GM12878 (cell line): ENCODE results near the gene MSL1. TPM values are rescaled to one million over a fixed set of nuclear protein-coding genes. Genes with fewer than 3 reads are reported as not detected.

Source experiments
- ATAC-seq: fragments of 200-7000 bp; cut with Tn5 transposase; 3 replicates; pipeline ENCODE4 v1.9.1; 2020; ENCODE audit warnings: mild to moderate bottlenecking, moderate library complexity
- BruUV-seq: library from RNA; stranded (reverse); fragments of 400-500 nt; replicated peaks from 2 replicates; lab custom pipeline; 2021; lab: Mats Ljungman, UMichigan
- CTCF ChIA-PET: fragments of 300-600 bp; sonication (Branson Sonifier 250); formaldehyde crosslinking; extraction: SDS; loops from one replicate; lab custom pipeline; 2021; ENCODE audit warnings: inconsistent platforms; lab: Yijun Ruan, JAX
- POLR2A ChIA-PET: fragments of 350-600 bp; formaldehyde crosslinking; extraction: SDS; loops from one replicate; lab custom pipeline; 2021; ENCODE audit warnings: inconsistent platforms; lab: Charles Lee
- RAD21 ChIA-PET: fragments of 300-600 bp; sonication (Branson Sonifier 250); formaldehyde crosslinking; loops from one replicate; lab custom pipeline; 2023; ENCODE audit warnings: antibody characterized with exemption; ENCODE audit not compliant: unreplicated experiment; lab: Charles Lee
- SMC1A ChIA-PET: fragments of 300-600 bp; sonication (Branson Sonifier 250); formaldehyde crosslinking; loops from one replicate; lab custom pipeline; 2023; ENCODE audit not compliant: unreplicated experiment, uncharacterized antibody; lab: Charles Lee
- DNase-seq: peaks from one replicate; pipeline ENCODE4 v3.0.0-alpha.2; 2011; ENCODE audit warnings: low read depth, low spot score
- FAIRE-seq: peaks from 3 replicates; lab custom pipeline; 2011; peaks lifted over from hg19 to GRCh38; lab: Jason Lieb, UNC
- H2AFZ ChIP-seq: 2 replicates; pipeline ENCODE4 v1.6.0; 2011; ENCODE audit warnings: low read depth, low read length, control low read depth; ENCODE audit not compliant: control insufficient read depth
- H3K27ac ChIP-seq: 2 replicates; pipeline ENCODE4 v1.5.1; 2011; ENCODE audit warnings: control low read depth; ENCODE audit not compliant: control insufficient read depth, insufficient read depth
- H3K27me3 ChIP-seq, 2 experiments: replicated peaks in 1 of 2; 2 replicates each; pipeline versions ENCODE4 v1.6.0 to v1.6.1; 2011; ENCODE audit warnings: low read length in 1 of 2; ENCODE audit not compliant: control insufficient read depth in 2 of 2, insufficient read depth in 2 of 2
- H3K36me3 ChIP-seq, 2 experiments: 2 replicates each; pipeline ENCODE4 v1.5.1; 2011; ENCODE audit warnings: low read length in 1 of 2; ENCODE audit not compliant: control insufficient read depth in 2 of 2, insufficient read depth in 2 of 2
- H3K4me1 ChIP-seq: 2 replicates; pipeline ENCODE4 v1.6.1; 2011; ENCODE audit warnings: mild to moderate bottlenecking, low read length, moderate library complexity, mixed read lengths; ENCODE audit not compliant: control insufficient read depth, insufficient read depth
- H3K4me2 ChIP-seq: 2 replicates; pipeline ENCODE4 v1.6.0; 2011; ENCODE audit warnings: control low read depth; ENCODE audit not compliant: control insufficient read depth, insufficient read depth
- H3K4me3 ChIP-seq: fragments of 200-600 bp; sonication (generic); 2 replicates; pipeline ENCODE4 v1.5.1; 2016
- H3K79me2 ChIP-seq: 2 replicates; pipeline ENCODE4 v1.6.0; 2011; ENCODE audit warnings: low read length; ENCODE audit not compliant: control insufficient read depth, insufficient read depth
- H3K9ac ChIP-seq: 2 replicates; pipeline ENCODE4 v1.8.0; 2011; ENCODE audit warnings: low read length, control low read depth, mixed read lengths; ENCODE audit not compliant: control insufficient read depth, insufficient read depth
- H3K9me3 ChIP-seq: replicated peaks from 3 replicates; pipeline ENCODE4 v1.5.1; 2011; ENCODE audit warnings: mild to moderate bottlenecking, low read length; ENCODE audit not compliant: control insufficient read depth, insufficient read depth
- H4K20me1 ChIP-seq: 2 replicates; pipeline ENCODE4 v1.6.0; 2011; ENCODE audit not compliant: control insufficient read depth, insufficient read depth
- ASH2L ChIP-seq: fragments of 300-600, 200-600 bp; sonication (generic); IDR thresholded peaks from 2 replicates; pipeline ENCODE4 v1.6.1; 2017; ENCODE audit warnings: low read depth, mild to moderate bottlenecking, borderline replicate concordance
- ATF7 ChIP-seq: fragments of 450-650 bp; IDR thresholded peaks from 2 replicates; pipeline ENCODE4 v1.6.1; 2016; ENCODE audit warnings: low read depth, mild to moderate bottlenecking
- GABPA ChIP-seq: IDR thresholded peaks from 2 replicates; pipeline ENCODE4 v1.6.1; 2014; ENCODE audit warnings: antibody characterized with exemption, low read depth, mild to moderate bottlenecking, inconsistent platforms
- IKZF2 ChIP-seq, 2 experiments: fragments of 450-650 bp; IDR thresholded peaks; 2 replicates each; pipeline ENCODE4 v1.6.1; 2017; ENCODE audit warnings: mild to moderate bottlenecking in 2 of 2, moderate library complexity in 2 of 2
- KLF5 ChIP-seq: fragments of 450-650 bp; IDR thresholded peaks from 2 replicates; pipeline ENCODE4 v1.6.1; 2014; ENCODE audit warnings: mild to moderate bottlenecking; ENCODE audit not compliant: partially characterized antibody
- POLR2A ChIP-seq: IDR thresholded peaks from 2 replicates; pipeline ENCODE4 v1.6.1; 2011; ENCODE audit warnings: low read depth, mild to moderate bottlenecking, low read length
- PRDM15 ChIP-seq: fragments of 450-650 bp; formaldehyde crosslinking; IDR thresholded peaks from 2 replicates; pipeline ENCODE4 v1.4.0; 2020; ENCODE audit warnings: mild to moderate bottlenecking, moderate library complexity
- RBBP5 ChIP-seq: fragments of 200-600 bp; sonication (generic); conservative IDR thresholded peaks from 2 replicates; pipeline ENCODE4 v1.6.1; 2016
- STAT1 ChIP-seq: fragments of 450-650 bp; conservative IDR thresholded peaks from 2 replicates; pipeline ENCODE4 v1.6.1; 2014; ENCODE audit warnings: antibody characterized with exemption, mild to moderate bottlenecking
- ZBTB40 ChIP-seq: fragments of 450-650 bp; IDR thresholded peaks from 2 replicates; pipeline ENCODE4 v1.6.1; 2016; ENCODE audit warnings: mild to moderate bottlenecking, moderate library complexity, borderline replicate concordance
- ZNF217 ChIP-seq: fragments of 450-650 bp; IDR thresholded peaks from 2 replicates; pipeline ENCODE4 v1.6.1; 2017; ENCODE audit warnings: antibody characterized with exemption, mild to moderate bottlenecking
- ZZZ3 ChIP-seq: IDR thresholded peaks from 2 replicates; pipeline ENCODE4 v1.6.1; 2011; ENCODE audit warnings: low read depth; ENCODE audit not compliant: control insufficient read depth, insufficient read length
- WGBS: methylation state at CpG from one replicate; pipeline ENCODE4 v1.1.6; 2016; ENCODE audit warnings: low lambda C conversion rate; ENCODE audit not compliant: insufficient replicate concordance, insufficient coverage; ENCODE audit errors: missing lambda C conversion rate; 5-methylcytosine and 5-hydroxymethylcytosine counted together
- in situ Hi-C: fragments of 300-500 bp; cut with MboI; formaldehyde crosslinking; loops from 9 replicates; pipeline ENCODE4 v1.14.3; 2018; ENCODE audit warnings: mixed read lengths
- intact Hi-C: fragments of 100-400 bp; cut with micrococcal nuclease; formaldehyde crosslinking; loops from one replicate; pipeline ENCODE4 v1.14.2; 2022; ENCODE audit not compliant: unreplicated experiment
- polyA plus RNA-seq, 11 experiments: library from polyadenylated mRNA; depleted of rRNA in 4 of 11; unstranded in 6 of 11; stranded (reverse) in 5 of 11; fragments of >200 nt; fragmentation: Nextera tagmentation in 4 of 11; fragmentation: Illumina TruSeq in 1 of 11; extraction: Ambion mirVana in 4 of 11; extraction: Trizol in 1 of 11; gene quantifications; 1 replicate in 1 of 11; 2 replicates in 10 of 11; pipeline versions ENCODE4 v1.2.1 to v1.2.3, GENCODE V29; 2011 to 2016; ENCODE audit warnings: inconsistent platforms in 2 of 11, missing spikeins in 2 of 11, low read depth in 1 of 11
- total RNA-seq, 4 experiments: library from RNA; depleted of rRNA in 3 of 4; stranded (reverse); fragments of >200 nt in 3 of 4; fragmentation: Illumina TruSeq in 1 of 4; extraction: Trizol in 1 of 4; gene quantifications; 2 replicates each; pipeline versions ENCODE4 v1.2.1 to v1.2.3, GENCODE V29; 2013 to 2021
- TF ChIP-seq, protein P1 (sequence below): IDR thresholded peaks from 2 replicates; pipeline ENCODE4 v1.6.1; 2011; ENCODE audit warnings: low read depth, mild to moderate bottlenecking, low read length, moderate library complexity, borderline replicate concordance; ENCODE audit errors: extremely low read depth
- TF ChIP-seq, protein P2 (sequence below): IDR thresholded peaks from 2 replicates; pipeline ENCODE4 v1.6.1; 2011; ENCODE audit warnings: borderline replicate concordance, low read depth, mild to moderate bottlenecking, moderate library complexity, mixed read lengths, low read length; ENCODE audit not compliant: insufficient read depth; ENCODE audit errors: extremely low read length

MSL1 gene
- total and polyA plus RNA-seq, 10 of the 15 experiments (the other 5 are each of a cell fraction or from before 2014, with no cell fraction given), result 6.1 to 95.2 (median 51.8) TPM

GRCh38 chr17:40148527-40148926 is 26.8 kb downstream of the MSL1 start:
- H3K9me3 ChIP-seq, result no peaks in the 10 kb centered on the region
- CTCF ChIA-PET, result interaction anchor here (0.6 to 2.8 kb wide), 7 partner anchors 9 to 544 kb away, joined by 3 to 8 read pairs (median 4); partner anchors contain the start of gene CASC3
- no peak overlapping the region for H3K27ac ChIP-seq
- H3K4me3 ChIP-seq, result no peak overlapping the region
- RAD21 ChIA-PET, result interaction anchor here (1.0 to 1.2 kb wide), 3 partner anchors 20 to 84 kb away, joined by 3 to 5 read pairs (median 4); no protein-coding TSS in a partner anchor
- H3K36me3 ChIP-seq, result peaks cover 5 to 15% of the 10 kb centered on the region in 2 experiments
- H3K79me2 ChIP-seq, result peaks cover 5% of the 10 kb centered on the region
- H3K27me3 ChIP-seq, result no peaks in the 10 kb centered on the region
- no peak overlapping the region for H2AFZ ChIP-seq
- no peak for ATAC-seq
- in situ Hi-C loops (no loop called here), intact Hi-C loops (no loop called here)
- no TSS peak for BruUV-seq
- no peaks in the 10 kb centered on the region for H4K20me1 ChIP-seq
- no peak for FAIRE-seq
- SMC1A ChIA-PET, result interaction anchor here (0.6 to 1.9 kb wide), 5 partner anchors 12 to 94 kb away, joined by 3 to 4 read pairs (median 4); partner anchors contain the start of gene MED24
- no peak overlapping the region for H3K4me2 ChIP-seq
- no peak overlapping the region for H3K9ac ChIP-seq
- WGBS, result 98% methylated on average over 3 of the region's 3 CpGs
- DNase-seq, result no peak
- POLR2A ChIA-PET, result interaction anchor here (0.6 to 1.2 kb wide), 3 partner anchors 14 to 81 kb away, joined by 3 to 4 read pairs (median 3); no protein-coding TSS in a partner anchor
- peaks cover 10% of the 10 kb centered on the region for H3K4me1 ChIP-seq
- TF ChIP-seq KLF5 (no peak), ZZZ3 (no peak), GABPA (no peak), RBBP5 (no peak), IKZF2 (IDR thresholded peaks at IDR 0.05) (no peak), PRDM15 (CRISPR knock-in tag) (no peak), ATF7 (no peak), ZNF217 (no peak), STAT1 (no peak), ASH2L (no peak), POLR2A (no peak), ZBTB40 (no peak)
- TF ChIP-seq, protein P1, sequence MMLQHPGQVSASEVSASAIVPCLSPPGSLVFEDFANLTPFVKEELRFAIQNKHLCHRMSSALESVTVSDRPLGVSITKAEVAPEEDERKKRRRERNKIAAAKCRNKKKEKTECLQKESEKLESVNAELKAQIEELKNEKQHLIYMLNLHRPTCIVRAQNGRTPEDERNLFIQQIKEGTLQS, result no peak
- TF ChIP-seq, protein P2, sequence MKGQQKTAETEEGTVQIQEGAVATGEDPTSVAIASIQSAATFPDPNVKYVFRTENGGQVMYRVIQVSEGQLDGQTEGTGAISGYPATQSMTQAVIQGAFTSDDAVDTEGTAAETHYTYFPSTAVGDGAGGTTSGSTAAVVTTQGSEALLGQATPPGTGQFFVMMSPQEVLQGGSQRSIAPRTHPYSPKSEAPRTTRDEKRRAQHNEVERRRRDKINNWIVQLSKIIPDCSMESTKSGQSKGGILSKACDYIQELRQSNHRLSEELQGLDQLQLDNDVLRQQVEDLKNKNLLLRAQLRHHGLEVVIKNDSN, result no peak
